VCaP (cell line): ENCODE results near the gene GAS2L2.

Source experiments
- H3K27ac ChIP-seq: fragments of 450-650 bp; 2 replicates; pipeline ENCODE4 v1.5.1; 2017
- CTCF ChIP-seq: fragments of 450-650 bp; conservative IDR thresholded peaks from 2 replicates; pipeline ENCODE4 v1.5.1; 2017; ENCODE audit warnings: mild to moderate bottlenecking, moderate library complexity

Gene GAS2L2

GRCh38 chr17:35725802-35726126, 27.3 kb downstream of the GAS2L2 start:
- no peak for TF ChIP-seq CTCF
- H3K27ac ChIP-seq = no peak overlapping the region

- H3K27ac ChIP-seq = no peak overlapping the region
- TF ChIP-seq CTCF = no peak
Observed at GRCh38 chr17:35725058-35725457, 28.0 kb downstream of the GAS2L2 start.

- TF ChIP-seq CTCF = no peak
- H3K27ac ChIP-seq = no peak overlapping the region
Observed at GRCh38 chr17:35723735-35724134, 29.3 kb downstream of the GAS2L2 start.

GRCh38 chr17:35717475-35717874, 35.6 kb downstream of the GAS2L2 start:
- no peak for TF ChIP-seq CTCF

GRCh38 chr17:35716897-35717465, 36.1 kb downstream of the GAS2L2 start:
- H3K27ac ChIP-seq = peak overlapping the region; percentile 30
- no peak for TF ChIP-seq CTCF

More at GRCh38 chr17:35717475-35717874, 35.6 kb downstream of the GAS2L2 start:
- H3K27ac ChIP-seq = peak overlapping the region; percentile 30

GRCh38 chr17:35716173-35716572, 36.9 kb downstream of the GAS2L2 start:
- peak overlapping the region; percentile 30; the same call in 1 of the 2 replicates for H3K27ac ChIP-seq
- TF ChIP-seq CTCF = no peak

GRCh38 chr17:35715416-35715815, 37.6 kb downstream of the GAS2L2 start:
- TF ChIP-seq CTCF = no peak
- no peak overlapping the region for H3K27ac ChIP-seq
